SK-N-SH (cell line): ENCODE data around the gene OPA3. TPM values are rescaled to one million over a fixed set of nuclear protein-coding genes. Genes with fewer than 3 reads are reported as not detected.
A peak's percentile ranks its signal among the peaks of the same experiment; 100 is the strongest.

Experiments
- CTCF ChIA-PET: fragments of 300-600, 350-600 bp; formaldehyde crosslinking; extraction: SDS; loops from one replicate; lab custom pipeline; 2021; lab: Yijun Ruan, JAX
- POLR2A ChIA-PET: fragments of 350-600 bp; sonication (Branson Sonifier 250); formaldehyde crosslinking; extraction: SDS; loops from one replicate; lab custom pipeline; 2020; ENCODE audit warnings: antibody characterized with exemption, inconsistent platforms; lab: Yijun Ruan, JAX
- DNase-seq: peaks from one replicate; pipeline ENCODE4 v3.0.0; 2012
- H2AFZ ChIP-seq: fragments of 200-600 bp; sonication (generic); 2 replicates; pipeline ENCODE4 v1.8.1; 2016; ENCODE audit warnings: antibody characterized with exemption, mild to moderate bottlenecking, low read depth
- H3F3A ChIP-seq: fragments of 200-600 bp; sonication (generic); replicated peaks from 2 replicates; pipeline ENCODE3; 2016; ENCODE audit warnings: antibody characterized with exemption, mild to moderate bottlenecking; ENCODE audit not compliant: insufficient read depth
- H3K27ac ChIP-seq, 2 experiments: fragments of 200-500 bp in 1 of 2; fragments of 200-600 bp in 1 of 2; sonication (Bioruptor generic) in 1 of 2; sonication (generic), shearing (Covaris generic) in 1 of 2; 2 replicates each; pipeline versions ENCODE4 v1.5.1 to v1.6.1; 2014 to 2016; ENCODE audit warnings: low read depth in 2 of 2, inconsistent platforms in 1 of 2, low read length in 1 of 2, mild to moderate bottlenecking in 1 of 2, mixed read lengths in 1 of 2
- H3K27me3 ChIP-seq: fragments of 200-600 bp; sonication (generic), shearing (Covaris generic); 2 replicates; pipeline ENCODE4 v1.6.1; 2016; ENCODE audit warnings: mixed run types; ENCODE audit not compliant: insufficient read depth
- H3K36me3 ChIP-seq, 2 experiments: fragments of 200-500 bp in 1 of 2; fragments of 200-600 bp in 1 of 2; sonication (Bioruptor generic) in 1 of 2; sonication (generic) in 1 of 2; replicated peaks in 1 of 2; 2 replicates each; pipeline versions ENCODE3 to v1.5.1; 2014 to 2016; ENCODE audit warnings: low read length in 1 of 2, mild to moderate bottlenecking in 1 of 2; ENCODE audit not compliant: insufficient read depth in 2 of 2, control insufficient read depth in 1 of 2
- H3K4me1 ChIP-seq, 2 experiments: fragments of 200-500 bp in 1 of 2; fragments of 200-600 bp in 1 of 2; sonication (Bioruptor generic) in 1 of 2; sonication (generic), shearing (Covaris generic) in 1 of 2; 2 replicates each; pipeline versions ENCODE4 v1.5.1 to v1.6.1; 2014 to 2016; ENCODE audit warnings: low read depth in 1 of 2, low read length in 1 of 2, mixed run types in 1 of 2; ENCODE audit not compliant: insufficient read depth in 2 of 2, control insufficient read depth in 1 of 2
- H3K4me2 ChIP-seq: fragments of 200-600 bp; sonication (generic), shearing (Covaris generic); 2 replicates; pipeline ENCODE4 v1.6.1; 2017; ENCODE audit warnings: mixed run types
- H3K4me3 ChIP-seq, 2 experiments: fragments of 200-500 bp in 1 of 2; fragments of 200-600 bp in 1 of 2; sonication (Bioruptor generic) in 1 of 2; sonication (generic), shearing (Covaris generic) in 1 of 2; 2 replicates each; pipeline versions ENCODE4 v1.5.1 to v1.8.1; 2014 to 2016; ENCODE audit warnings: low read depth in 2 of 2, inconsistent platforms in 1 of 2, low read length in 1 of 2, mild to moderate bottlenecking in 1 of 2, mixed read lengths in 1 of 2, moderate library complexity in 1 of 2
- H3K79me2 ChIP-seq: fragments of 200-600 bp; sonication (generic); 2 replicates; pipeline ENCODE4 v1.8.1; 2017; ENCODE audit warnings: mild to moderate bottlenecking; ENCODE audit not compliant: insufficient read depth
- H3K9ac ChIP-seq: fragments of 200-600 bp; sonication (generic); 2 replicates; pipeline ENCODE4 v1.6.1; 2017; ENCODE audit warnings: mixed run types
- H3K9me2 ChIP-seq: fragments of 200-600 bp; sonication (generic); 2 replicates; pipeline ENCODE4 v1.6.1; 2017; ENCODE audit warnings: mixed run types
- H3K9me3 ChIP-seq: fragments of 200-600 bp; sonication (generic); 2 replicates; pipeline ENCODE4 v1.6.1; 2017; ENCODE audit warnings: mixed run types, mild to moderate bottlenecking, moderate library complexity
- H4K20me1 ChIP-seq: fragments of 200-600 bp; sonication (generic); 2 replicates; pipeline ENCODE4 v1.6.1; 2017; ENCODE audit warnings: mild to moderate bottlenecking, mixed run types; ENCODE audit not compliant: insufficient read depth
- EP300 ChIP-seq, 2 experiments: IDR thresholded peaks; 2 replicates each; pipeline versions ENCODE4 v1.4.0 to v1.6.1; 2012; ENCODE audit warnings: borderline replicate concordance in 1 of 2, low read depth in 1 of 2, low read length in 1 of 2
- FOSL2 ChIP-seq: IDR thresholded peaks from 2 replicates; pipeline ENCODE4 v1.4.0; 2012; ENCODE audit warnings: low read depth, mild to moderate bottlenecking, moderate library complexity, borderline replicate concordance
- GATA2 ChIP-seq: sonication (generic); formaldehyde crosslinking; IDR thresholded peaks from 2 replicates; pipeline ENCODE4 v1.5.0; 2020; ENCODE audit warnings: mild to moderate bottlenecking, missing genetic modification reagents
- JUND ChIP-seq: IDR thresholded peaks from 2 replicates; pipeline ENCODE4 v1.4.0; 2012
- MXI1 ChIP-seq: IDR thresholded peaks from 2 replicates; pipeline ENCODE4 v1.6.1; 2012; ENCODE audit warnings: mild to moderate bottlenecking, low read depth, low read length, improper control_type of control experiment
- NFIC ChIP-seq: IDR thresholded peaks from 2 replicates; pipeline ENCODE4 v1.4.0; 2012; ENCODE audit warnings: borderline replicate concordance
- NRF1 ChIP-seq: IDR thresholded peaks from 2 replicates; pipeline ENCODE4 v1.6.1; 2012; ENCODE audit warnings: low read depth, mild to moderate bottlenecking, low read length
- RAD21 ChIP-seq: IDR thresholded peaks from 2 replicates; pipeline ENCODE4 v1.6.1; 2012; ENCODE audit warnings: mild to moderate bottlenecking, low read length
- RCOR1 ChIP-seq: fragments of 150-350 bp; IDR thresholded peaks from 2 replicates; pipeline ENCODE4 v1.6.1; 2017; ENCODE audit warnings: antibody characterized with exemption, low read length
- RXRA ChIP-seq: IDR thresholded peaks from 2 replicates; pipeline ENCODE4 v1.4.0; 2012; ENCODE audit warnings: low read depth, mild to moderate bottlenecking, borderline replicate concordance
- SMC3 ChIP-seq: IDR thresholded peaks from 2 replicates; pipeline ENCODE4 v1.6.1; 2012; ENCODE audit warnings: low read depth, low read length, improper control_type of control experiment
- TAF1 ChIP-seq: IDR thresholded peaks from 2 replicates; pipeline ENCODE4 v1.6.1; 2012; ENCODE audit warnings: low read depth, mild to moderate bottlenecking, low read length, moderate library complexity, borderline replicate concordance
- TEAD4 ChIP-seq: IDR thresholded peaks from 2 replicates; pipeline ENCODE4 v1.4.0; 2012; ENCODE audit warnings: mild to moderate bottlenecking, borderline replicate concordance; ENCODE audit not compliant: insufficient read depth
- WGBS: methylation state at CpG from one replicate; pipeline ENCODE4 v1.1.6; 2017; ENCODE audit warnings: low lambda C conversion rate; 5-methylcytosine and 5-hydroxymethylcytosine counted together
- polyA plus RNA-seq, 3 experiments: library from polyadenylated mRNA; depleted of rRNA; stranded (reverse); fragments of >200 nt; gene quantifications; 2 replicates each; pipeline ENCODE4 v1.2.3, GENCODE V29; 2012
- TF ChIP-seq, protein P1 (sequence below): IDR thresholded peaks from 2 replicates; pipeline ENCODE4 v1.4.0; 2012; ENCODE audit warnings: low read depth, borderline replicate concordance
- TF ChIP-seq, protein P2 (sequence below): IDR thresholded peaks from 2 replicates; pipeline ENCODE4 v1.6.1; 2012; ENCODE audit warnings: mild to moderate bottlenecking, low read depth, low read length, moderate library complexity
- TF ChIP-seq, protein P3 (sequence below): IDR thresholded peaks from 2 replicates; pipeline ENCODE4 v1.4.0; 2012; ENCODE audit warnings: low read depth, borderline replicate concordance

OPA3 gene
- polyA plus RNA-seq, 1 of the 3 experiments (the other 2 are of a cell fraction): 10.0 TPM

DNA sequence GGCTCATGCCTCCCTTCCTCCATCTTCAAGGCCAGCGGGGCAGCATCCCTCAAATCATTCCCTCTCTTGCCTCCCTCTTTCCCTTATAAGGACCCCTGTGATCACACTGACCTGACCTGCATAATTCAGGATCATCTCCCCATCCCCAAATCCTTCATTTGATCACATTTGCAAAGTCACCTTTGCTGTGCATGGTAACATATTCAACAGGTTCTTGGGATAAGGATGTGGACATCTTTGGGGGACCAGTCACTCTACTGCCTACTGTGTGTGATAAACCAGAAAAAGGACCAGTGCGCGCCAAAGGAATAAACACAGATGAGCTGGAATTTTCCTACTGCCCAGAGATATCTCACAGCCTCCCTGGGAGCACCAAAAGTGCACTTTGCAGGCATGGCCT, 7.9 kb downstream of the OPA3 start:
- H3K9me2 ChIP-seq: no peaks in the 10 kb centered on the region
- H3K9me3 ChIP-seq: no peaks in the 10 kb centered on the region
- no peak overlapping the region for H2AFZ ChIP-seq
- no peaks in the 10 kb centered on the region for H3K27me3 ChIP-seq
- H3F3A ChIP-seq: peaks cover 30% of the 10 kb centered on the region
- CTCF ChIA-PET: interaction anchor here (1.2 kb wide), 1 partner anchor 91 kb away, joined by 3 read pairs; no protein-coding TSS in a partner anchor
- TF ChIP-seq FOSL2 (no peak), TEAD4 (0 out of 2 replicates have a peak, but pooled peaks have one; percentile 5)
- TF ChIP-seq, protein P1, sequence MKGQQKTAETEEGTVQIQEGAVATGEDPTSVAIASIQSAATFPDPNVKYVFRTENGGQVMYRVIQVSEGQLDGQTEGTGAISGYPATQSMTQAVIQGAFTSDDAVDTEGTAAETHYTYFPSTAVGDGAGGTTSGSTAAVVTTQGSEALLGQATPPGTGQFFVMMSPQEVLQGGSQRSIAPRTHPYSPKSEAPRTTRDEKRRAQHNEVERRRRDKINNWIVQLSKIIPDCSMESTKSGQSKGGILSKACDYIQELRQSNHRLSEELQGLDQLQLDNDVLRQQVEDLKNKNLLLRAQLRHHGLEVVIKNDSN: no peak
- no peak for DNase-seq
- 43% methylated on average over 3 of the region's 3 CpGs for WGBS
- no peaks in the 10 kb centered on the region for H4K20me1 ChIP-seq
- H3K9ac ChIP-seq: peak overlapping the region; percentile 42; the same call in 1 of the 2 replicates
- POLR2A ChIA-PET: no interaction called here
- peak overlapping the region; percentile 64; the same call in 1 of the 2 replicates for H3K4me2 ChIP-seq
- peaks cover 0 to 5% of the 10 kb centered on the region in 2 experiments for H3K36me3 ChIP-seq
- peak overlapping the region in 1 of 2 experiments; percentile 89; a peak in 2 of 4 replicates for H3K27ac ChIP-seq
- H3K4me1 ChIP-seq: peaks cover 4 to 13% of the 10 kb centered on the region in 2 experiments; a peak in 3 of 4 replicates
- H3K79me2 ChIP-seq: peaks cover 66% of the 10 kb centered on the region
- no peak overlapping the region for H3K4me3 ChIP-seq

DNA sequence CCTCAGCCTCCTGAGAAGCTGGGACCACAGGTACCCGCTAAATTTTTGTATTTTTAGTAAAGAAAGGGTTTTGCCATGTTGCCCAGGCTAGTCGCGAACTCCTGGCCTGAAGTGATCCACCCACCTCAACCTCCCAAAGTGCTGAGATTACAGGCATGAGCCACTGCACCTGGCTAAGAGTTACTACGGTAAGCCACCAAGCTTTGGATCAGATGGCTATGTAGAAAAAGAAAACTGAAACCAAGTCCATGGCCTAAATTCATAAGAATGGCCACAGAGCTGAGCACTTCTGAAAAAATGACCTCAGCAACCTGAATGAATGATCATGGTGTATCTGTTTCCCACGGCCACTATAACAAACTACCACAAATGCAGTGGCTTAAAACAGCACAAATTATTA, 9.4 kb downstream of the OPA3 start:
- TF ChIP-seq RAD21: no peak
- TF ChIP-seq JUND: no peak
- TF ChIP-seq RXRA: no peak
- TF ChIP-seq TAF1: no peak
- TF ChIP-seq, protein P2, sequence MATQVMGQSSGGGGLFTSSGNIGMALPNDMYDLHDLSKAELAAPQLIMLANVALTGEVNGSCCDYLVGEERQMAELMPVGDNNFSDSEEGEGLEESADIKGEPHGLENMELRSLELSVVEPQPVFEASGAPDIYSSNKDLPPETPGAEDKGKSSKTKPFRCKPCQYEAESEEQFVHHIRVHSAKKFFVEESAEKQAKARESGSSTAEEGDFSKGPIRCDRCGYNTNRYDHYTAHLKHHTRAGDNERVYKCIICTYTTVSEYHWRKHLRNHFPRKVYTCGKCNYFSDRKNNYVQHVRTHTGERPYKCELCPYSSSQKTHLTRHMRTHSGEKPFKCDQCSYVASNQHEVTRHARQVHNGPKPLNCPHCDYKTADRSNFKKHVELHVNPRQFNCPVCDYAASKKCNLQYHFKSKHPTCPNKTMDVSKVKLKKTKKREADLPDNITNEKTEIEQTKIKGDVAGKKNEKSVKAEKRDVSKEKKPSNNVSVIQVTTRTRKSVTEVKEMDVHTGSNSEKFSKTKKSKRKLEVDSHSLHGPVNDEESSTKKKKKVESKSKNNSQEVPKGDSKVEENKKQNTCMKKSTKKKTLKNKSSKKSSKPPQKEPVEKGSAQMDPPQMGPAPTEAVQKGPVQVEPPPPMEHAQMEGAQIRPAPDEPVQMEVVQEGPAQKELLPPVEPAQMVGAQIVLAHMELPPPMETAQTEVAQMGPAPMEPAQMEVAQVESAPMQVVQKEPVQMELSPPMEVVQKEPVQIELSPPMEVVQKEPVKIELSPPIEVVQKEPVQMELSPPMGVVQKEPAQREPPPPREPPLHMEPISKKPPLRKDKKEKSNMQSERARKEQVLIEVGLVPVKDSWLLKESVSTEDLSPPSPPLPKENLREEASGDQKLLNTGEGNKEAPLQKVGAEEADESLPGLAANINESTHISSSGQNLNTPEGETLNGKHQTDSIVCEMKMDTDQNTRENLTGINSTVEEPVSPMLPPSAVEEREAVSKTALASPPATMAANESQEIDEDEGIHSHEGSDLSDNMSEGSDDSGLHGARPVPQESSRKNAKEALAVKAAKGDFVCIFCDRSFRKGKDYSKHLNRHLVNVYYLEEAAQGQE: no peak
- no peak for TF ChIP-seq EP300 (IDR thresholded peaks at IDR 0.05; ENCODE audit: borderline replicate concordance in 1 of 2, low read depth in 1 of 2, low read length in 1 of 2)
- TF ChIP-seq, protein P3, sequence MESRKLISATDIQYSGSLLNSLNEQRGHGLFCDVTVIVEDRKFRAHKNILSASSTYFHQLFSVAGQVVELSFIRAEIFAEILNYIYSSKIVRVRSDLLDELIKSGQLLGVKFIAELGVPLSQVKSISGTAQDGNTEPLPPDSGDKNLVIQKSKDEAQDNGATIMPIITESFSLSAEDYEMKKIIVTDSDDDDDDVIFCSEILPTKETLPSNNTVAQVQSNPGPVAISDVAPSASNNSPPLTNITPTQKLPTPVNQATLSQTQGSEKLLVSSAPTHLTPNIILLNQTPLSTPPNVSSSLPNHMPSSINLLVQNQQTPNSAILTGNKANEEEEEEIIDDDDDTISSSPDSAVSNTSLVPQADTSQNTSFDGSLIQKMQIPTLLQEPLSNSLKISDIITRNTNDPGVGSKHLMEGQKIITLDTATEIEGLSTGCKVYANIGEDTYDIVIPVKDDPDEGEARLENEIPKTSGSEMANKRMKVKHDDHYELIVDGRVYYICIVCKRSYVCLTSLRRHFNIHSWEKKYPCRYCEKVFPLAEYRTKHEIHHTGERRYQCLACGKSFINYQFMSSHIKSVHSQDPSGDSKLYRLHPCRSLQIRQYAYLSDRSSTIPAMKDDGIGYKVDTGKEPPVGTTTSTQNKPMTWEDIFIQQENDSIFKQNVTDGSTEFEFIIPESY: no peak
- TF ChIP-seq RCOR1: no peak
- TF ChIP-seq TEAD4: no peak
- no peak for TF ChIP-seq SMC3
- TF ChIP-seq GATA2: no peak
- no peak for TF ChIP-seq MXI1
- TF ChIP-seq NRF1: no peak
- TF ChIP-seq NFIC: no peak
- peaks cover 30% of the 10 kb centered on the region for H3F3A ChIP-seq
- no peak overlapping the region for H3K4me3 ChIP-seq
- 96% methylated on average over 5 of the region's 5 CpGs for WGBS
- ChIA-PET CTCF (no interaction called here), POLR2A (no interaction called here)
- peaks cover 4 to 13% of the 10 kb centered on the region in 2 experiments; a peak in 3 of 4 replicates for H3K4me1 ChIP-seq
- no peak overlapping the region for H2AFZ ChIP-seq
- H3K27me3 ChIP-seq: no peaks in the 10 kb centered on the region
- peaks cover 0 to 5% of the 10 kb centered on the region in 2 experiments for H3K36me3 ChIP-seq
- H3K9me3 ChIP-seq: no peaks in the 10 kb centered on the region
- no peak for DNase-seq
- H3K4me2 ChIP-seq: no peak overlapping the region
- no peaks in the 10 kb centered on the region for H3K9me2 ChIP-seq
- peak overlapping the region in 1 of 2 experiments; percentile 89; a peak in 1 of 4 replicates for H3K27ac ChIP-seq
- peaks cover 63% of the 10 kb centered on the region for H3K79me2 ChIP-seq
- no peak overlapping the region for H3K9ac ChIP-seq
- no peaks in the 10 kb centered on the region for H4K20me1 ChIP-seq
